ENCODE measurements around the gene TRNAU1AP.

GRCh38 chr1:28565040-28565439 lies 12.2 kb downstream of the TRNAU1AP start:
- no peak for TF ChIP-seq ZNF70 (CRISPR knock-in tag; IDR thresholded peaks at IDR 0.05)
- TF ChIP-seq RARB (CRISPR knock-in tag; IDR thresholded peaks at IDR 0.05), result no peak
- TF ChIP-seq ESRRG (CRISPR knock-in tag; IDR thresholded peaks at IDR 0.05), result no peak
- TF ChIP-seq SNAI2 (CRISPR knock-in tag; IDR thresholded peaks at IDR 0.05), result no peak
